Mesenchymal stem cell (in vitro differentiated cells and primary cell): ENCODE results near the gene SFTPA2.
"Not testable (repeated sequence)": the region's sequence is repeated elsewhere in the genome, so short reads cannot be mapped to it uniquely, and the experiment has no call there.

ENCODE experiments used
- DNase-seq: peaks from one replicate; pipeline ENCODE4 v3.0.0-alpha.2; 2013
- H2AFZ ChIP-seq: one replicate; pipeline ENCODE4 v1.6.1; 2013; ENCODE audit warnings: low read depth, mild to moderate bottlenecking, control low read depth, inconsistent platforms, low read length, moderate library complexity
- H2AK5ac ChIP-seq: 2 replicates; pipeline ENCODE4 v1.6.1; 2013; ENCODE audit warnings: low read length, moderate library complexity, mild to moderate bottlenecking, inconsistent platforms; ENCODE audit not compliant: severe bottlenecking
- H2BK120ac ChIP-seq: one replicate; pipeline ENCODE4 v1.6.1; 2013; ENCODE audit warnings: low read depth, mild to moderate bottlenecking, inconsistent platforms, low read length, moderate library complexity
- H2BK12ac ChIP-seq, 2 experiments: one replicate each; pipeline ENCODE4 v1.6.1; 2013; ENCODE audit warnings: inconsistent platforms in 2 of 2, low read length in 2 of 2, mild to moderate bottlenecking in 2 of 2, moderate library complexity in 2 of 2, control low read depth in 1 of 2
- H2BK15ac ChIP-seq: one replicate; pipeline ENCODE4 v1.6.1; 2013; ENCODE audit warnings: mild to moderate bottlenecking, low read depth, inconsistent platforms; ENCODE audit not compliant: poor library complexity, severe bottlenecking
- H2BK5ac ChIP-seq: 2 replicates; pipeline ENCODE4 v1.6.1; 2013; ENCODE audit warnings: low read depth, mild to moderate bottlenecking, low read length, control low read depth, inconsistent platforms; ENCODE audit not compliant: poor library complexity, severe bottlenecking
- H3K14ac ChIP-seq, 2 experiments: one replicate each; pipeline ENCODE4 v1.6.1; 2013; ENCODE audit warnings: inconsistent platforms in 2 of 2, low read length in 2 of 2, control low read depth in 1 of 2, mild to moderate bottlenecking in 1 of 2, moderate library complexity in 1 of 2
- H3K18ac ChIP-seq, 2 experiments: one replicate each; pipeline ENCODE4 v1.6.1; 2013; ENCODE audit warnings: inconsistent platforms in 2 of 2, low read length in 2 of 2, control low read depth in 1 of 2, low read depth in 1 of 2, mild to moderate bottlenecking in 1 of 2
- H3K23ac ChIP-seq, 2 experiments: one replicate each; pipeline ENCODE4 v1.6.1; 2013; ENCODE audit warnings: inconsistent platforms in 2 of 2, low read length in 2 of 2, mild to moderate bottlenecking in 2 of 2, moderate library complexity in 2 of 2, control low read depth in 1 of 2
- H3K27ac ChIP-seq: 2 replicates; pipeline ENCODE4 v1.5.1; 2013; ENCODE audit warnings: mild to moderate bottlenecking, moderate library complexity, low read length, control low read depth, inconsistent platforms; ENCODE audit not compliant: poor library complexity, severe bottlenecking
- H3K27me3 ChIP-seq, 2 experiments: 2 replicates each; pipeline versions ENCODE4 v1.6.1 to v1.7.0; 2013; ENCODE audit warnings: low read length in 2 of 2, mild to moderate bottlenecking in 2 of 2, moderate library complexity in 2 of 2, control low read depth in 1 of 2, inconsistent platforms in 1 of 2; ENCODE audit not compliant: control insufficient read depth in 1 of 2, insufficient read depth in 1 of 2
- H3K36me3 ChIP-seq, 2 experiments: 2 replicates each; pipeline versions ENCODE4 v1.6.1 to v1.7.0; 2013; ENCODE audit warnings: low read length in 2 of 2, control low read depth in 1 of 2, inconsistent platforms in 1 of 2, low read depth in 1 of 2, mild to moderate bottlenecking in 1 of 2; ENCODE audit not compliant: insufficient read depth in 2 of 2, control insufficient read depth in 1 of 2
- H3K4ac ChIP-seq, 2 experiments: one replicate each; pipeline ENCODE4 v1.6.1; 2013; ENCODE audit warnings: inconsistent platforms in 2 of 2, low read length in 2 of 2, mild to moderate bottlenecking in 2 of 2, moderate library complexity in 2 of 2, control low read depth in 1 of 2, low read depth in 1 of 2
- H3K4me1 ChIP-seq: 2 replicates; pipeline ENCODE4 v1.6.1; 2013; ENCODE audit warnings: low read depth, low read length, control low read depth; ENCODE audit not compliant: control insufficient read depth, insufficient read depth
- H3K4me2 ChIP-seq: 2 replicates; pipeline ENCODE4 v1.6.1; 2013; ENCODE audit warnings: low read length, mild to moderate bottlenecking, inconsistent platforms; ENCODE audit not compliant: poor library complexity, severe bottlenecking
- H3K4me3 ChIP-seq, 2 experiments: 2 replicates each; pipeline versions ENCODE4 v1.5.1 to v1.7.0; 2013; ENCODE audit warnings: low read length in 2 of 2, mild to moderate bottlenecking in 2 of 2, control low read depth in 1 of 2, low read depth in 1 of 2; ENCODE audit not compliant: insufficient read depth in 1 of 2
- H3K79me1 ChIP-seq: replicated peaks from 2 replicates; pipeline ENCODE4 v1.6.1; 2013; ENCODE audit warnings: mild to moderate bottlenecking, control low read depth, low read length, inconsistent platforms; ENCODE audit not compliant: poor library complexity, severe bottlenecking
- H3K9ac ChIP-seq: 2 replicates; pipeline ENCODE4 v1.7.0; 2013; ENCODE audit warnings: mild to moderate bottlenecking, low read length, moderate library complexity
- H3K9me3 ChIP-seq: 2 replicates; pipeline ENCODE4 v1.7.0; 2013; ENCODE audit warnings: mild to moderate bottlenecking, low read length; ENCODE audit not compliant: control insufficient read depth
- H4K8ac ChIP-seq: one replicate; pipeline ENCODE4 v1.6.1; 2013; ENCODE audit warnings: inconsistent platforms, mild to moderate bottlenecking, low read length, moderate library complexity
- H4K91ac ChIP-seq: one replicate; pipeline ENCODE4 v1.6.1; 2013; ENCODE audit warnings: mild to moderate bottlenecking, low read length, inconsistent platforms
- WGBS: methylation state at CpG from one replicate; pipeline ENCODE4 v1.1.7; 2013; ENCODE audit warnings: mixed read lengths; 5-methylcytosine and 5-hydroxymethylcytosine counted together

Gene SFTPA2

GRCh38 chr10:79525049-79525710 lies 35.0 kb downstream of the SFTPA2 start:
- not testable (repeated sequence) for H3K27me3 ChIP-seq, H3K14ac ChIP-seq, H2AK5ac ChIP-seq, H4K8ac ChIP-seq, DNase-seq, H2AFZ ChIP-seq, H3K4me1 ChIP-seq, H3K9me3 ChIP-seq, H3K4me3 ChIP-seq, H2BK120ac ChIP-seq, H3K23ac ChIP-seq, H3K36me3 ChIP-seq, H3K4me2 ChIP-seq, H3K9ac ChIP-seq, H2BK15ac ChIP-seq, H3K79me1 ChIP-seq, H3K4ac ChIP-seq, H3K27ac ChIP-seq, H2BK12ac ChIP-seq, H2BK5ac ChIP-seq, H3K18ac ChIP-seq, H4K91ac ChIP-seq
- WGBS = 86% methylated on average over 4 of the region's 8 CpGs

DNA sequence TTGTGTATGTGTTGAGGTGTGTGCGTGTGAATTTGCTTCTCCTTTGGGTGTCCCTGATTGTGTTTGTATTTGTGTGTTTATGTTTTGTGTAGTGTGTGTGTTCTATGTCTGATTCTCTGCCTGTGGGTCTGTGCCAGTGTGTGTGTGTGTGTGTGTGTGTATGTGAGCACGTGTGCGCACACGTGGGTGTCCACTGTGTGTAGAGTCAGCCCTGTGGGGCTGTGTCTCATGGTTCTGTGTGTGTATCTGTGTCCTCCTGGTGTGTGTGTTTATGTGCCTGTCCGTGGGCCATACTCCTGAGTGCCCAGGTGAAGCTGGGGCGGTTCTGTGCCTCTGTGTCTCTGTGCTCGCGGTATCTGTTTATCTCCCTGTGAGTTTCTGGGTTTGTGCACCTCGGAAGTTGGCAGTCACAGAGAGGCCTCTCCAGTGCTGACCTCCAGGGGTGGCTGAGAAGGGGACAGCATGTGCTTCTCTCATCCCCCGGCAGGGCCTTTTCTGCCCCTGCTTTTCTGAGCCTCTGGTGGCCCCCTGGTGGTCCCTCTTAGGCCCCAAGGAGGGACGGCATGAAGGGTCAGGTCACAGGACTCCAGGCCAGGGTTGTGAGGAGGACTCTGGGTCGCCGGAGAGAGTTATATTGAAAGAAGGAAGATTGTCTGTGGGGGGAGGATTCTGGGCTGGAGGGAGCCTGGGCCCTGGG lies 36.9 kb downstream of the SFTPA2 start:
- H3K4ac ChIP-seq, H4K8ac ChIP-seq, H3K9me3 ChIP-seq, H3K79me1 ChIP-seq, H4K91ac ChIP-seq, H2BK120ac ChIP-seq, H3K4me1 ChIP-seq, H2BK15ac ChIP-seq, H3K27ac ChIP-seq, H3K4me3 ChIP-seq, H2BK12ac ChIP-seq, H2AK5ac ChIP-seq, DNase-seq, H3K36me3 ChIP-seq, H3K18ac ChIP-seq, H3K9ac ChIP-seq, H3K14ac ChIP-seq, H2BK5ac ChIP-seq, H2AFZ ChIP-seq, H3K4me2 ChIP-seq, H3K27me3 ChIP-seq, H3K23ac ChIP-seq: not testable (repeated sequence)
- 81% methylated on average over 3 of the region's 13 CpGs for WGBS

DNA sequence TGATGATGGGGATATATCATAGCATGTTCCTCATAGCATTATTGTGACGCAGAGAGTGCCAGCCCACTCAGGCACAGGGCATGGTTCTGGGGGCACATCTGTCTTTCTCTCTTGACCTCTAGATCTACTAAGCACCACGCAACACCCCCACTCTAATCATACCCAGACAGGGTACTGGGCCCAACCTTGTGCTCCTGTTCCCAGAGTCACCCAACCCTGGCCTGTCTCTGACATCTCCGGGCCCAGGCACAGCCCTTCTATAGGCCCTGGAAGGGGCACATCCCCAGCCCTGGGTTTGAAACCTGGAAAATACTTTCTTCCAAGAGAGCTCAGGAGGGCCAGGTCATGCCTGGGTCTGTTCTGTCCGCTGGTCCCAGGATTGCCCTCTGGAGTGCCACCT lies 37.7 kb downstream of the SFTPA2 start:
- not testable (repeated sequence) for H2BK12ac ChIP-seq, H4K8ac ChIP-seq, H3K23ac ChIP-seq, H2BK120ac ChIP-seq, H3K4me1 ChIP-seq, H3K27me3 ChIP-seq, H3K4me3 ChIP-seq, H3K18ac ChIP-seq, H2AFZ ChIP-seq, H2AK5ac ChIP-seq, DNase-seq, H2BK15ac ChIP-seq, H3K9ac ChIP-seq, H3K4ac ChIP-seq, H3K4me2 ChIP-seq, H3K36me3 ChIP-seq, H3K14ac ChIP-seq, H3K27ac ChIP-seq, H3K9me3 ChIP-seq, H2BK5ac ChIP-seq, H3K79me1 ChIP-seq, H4K91ac ChIP-seq
- 100% methylated on average over 1 of the region's 4 CpGs for WGBS

GRCh38 chr10:79521751-79522150 lies 38.5 kb downstream of the SFTPA2 start:
- not testable (repeated sequence) for H3K9me3 ChIP-seq, H2BK5ac ChIP-seq, H3K14ac ChIP-seq, H3K4me1 ChIP-seq, H2BK120ac ChIP-seq, H3K27ac ChIP-seq, H3K27me3 ChIP-seq, H4K8ac ChIP-seq, H3K18ac ChIP-seq, H3K4ac ChIP-seq, H2AK5ac ChIP-seq, H2BK15ac ChIP-seq, H4K91ac ChIP-seq, H3K23ac ChIP-seq, H2BK12ac ChIP-seq, DNase-seq, H3K36me3 ChIP-seq, H3K79me1 ChIP-seq, H3K9ac ChIP-seq, H2AFZ ChIP-seq, H3K4me3 ChIP-seq, H3K4me2 ChIP-seq
- WGBS = 84% methylated on average over 3 of the region's 6 CpGs
